ENCODE results near the gene SMS.

- TF ChIP-seq CTCF (optimal IDR thresholded peaks at IDR 0.05 in 1 of 3, IDR thresholded peaks at IDR 0.05 in 1 of 3, conservative IDR thresholded peaks at IDR 0.05 in 1 of 3; ENCODE audit: extremely low read depth in 1 of 3, insufficient read depth in 2 of 3, low read length in 3 of 3) (no peak), EZH2 (IDR thresholded peaks at IDR 0.05; ENCODE audit: low read length) (no peak)
Measured at GRCh38 chrX:21960569-21961541, 20.3 kb downstream of the SMS start.
